Hindlimb muscle (tissue), 1 donor: ENCODE measurements around the gene ASPHD2. TPM values are rescaled to one million over a fixed set of nuclear protein-coding genes. Genes with fewer than 3 reads are reported as not detected.
A peak's percentile ranks its signal among the peaks of the same experiment; 100 is the strongest.
"Not testable (repeated sequence)": the region's sequence is repeated elsewhere in the genome, so short reads cannot be mapped to it uniquely, and the experiment has no call there.

Experiments
- DNase-seq: peaks from one replicate; pipeline ENCODE4 v3.0.0-alpha.2; 2013
- polyA plus RNA-seq: library from polyadenylated mRNA; unstranded; fragments of 120-200 nt; gene quantifications from one replicate; pipeline ENCODE4 v1.2.1, GENCODE V29; 2013; ENCODE audit not compliant: insufficient read length

ASPHD2 gene
- polyA plus RNA-seq, 1 donor = 0.57 TPM

GRCh38 chr22:26416670-26417276 lies 12.3 kb upstream of the ASPHD2 start:
- DNase-seq = peak; percentile 41

GRCh38 chr22:26417406-26417805 lies 11.7 kb upstream of the ASPHD2 start:
- no peak for DNase-seq

GRCh38 chr22:26418620-26419019 lies 10.4 kb upstream of the ASPHD2 start:
- DNase-seq = no peak

- DNase-seq = no peak
These were observed 2.1 kb upstream of the ASPHD2 start for GRCh38 chr22:26426924-26427323.

GRCh38 chr22:26429458-26430286 lies 612 bp downstream of the ASPHD2 start:
- no peak for DNase-seq

- no peak for DNase-seq
These were observed 1.5 kb downstream of the ASPHD2 start for GRCh38 chr22:26430600-26430999.

GRCh38 chr22:26431261-26431995 lies 2.4 kb downstream of the ASPHD2 start:
- no peak for DNase-seq

- no peak for DNase-seq
These were observed 3.7 kb downstream of the ASPHD2 start for GRCh38 chr22:26432619-26433311.

- no peak for DNase-seq
These were observed 4.7 kb downstream of the ASPHD2 start for GRCh38 chr22:26433805-26434204.

GRCh38 chr22:26435327-26436093 lies 6.5 kb downstream of the ASPHD2 start:
- DNase-seq = no peak

- no peak for DNase-seq
These were observed 7.9 kb downstream of the ASPHD2 start for GRCh38 chr22:26436903-26437515.

- DNase-seq = no peak
These were observed 8.8 kb downstream of the ASPHD2 start for GRCh38 chr22:26437694-26438392.

- DNase-seq = not testable (repeated sequence)
These were observed 9.7 kb downstream of the ASPHD2 start for GRCh38 chr22:26438776-26439175.

- no peak for DNase-seq
These were observed 10.5 kb downstream of the ASPHD2 start for GRCh38 chr22:26439559-26439958.

- DNase-seq = no peak
These were observed 13.2 kb downstream of the ASPHD2 start for GRCh38 chr22:26442086-26442756.

- no peak for DNase-seq
These were observed 15.0 kb downstream of the ASPHD2 start for GRCh38 chr22:26443901-26444690.

GRCh38 chr22:26444777-26445176 lies 15.7 kb downstream of the ASPHD2 start:
- no peak for DNase-seq

- no peak for DNase-seq
These were observed 16.7 kb downstream of the ASPHD2 start for GRCh38 chr22:26445577-26446275.
